ENCODE results near the gene HSPG2. TPM values are rescaled to one million over a fixed set of nuclear protein-coding genes. Genes with fewer than 3 reads are reported as not detected.

HSPG2 gene
- total and polyA plus RNA-seq, 5 donors from 2014 or later: 0.05 to 3.2 (median 0.17) TPM; not detected in 1

DNA sequence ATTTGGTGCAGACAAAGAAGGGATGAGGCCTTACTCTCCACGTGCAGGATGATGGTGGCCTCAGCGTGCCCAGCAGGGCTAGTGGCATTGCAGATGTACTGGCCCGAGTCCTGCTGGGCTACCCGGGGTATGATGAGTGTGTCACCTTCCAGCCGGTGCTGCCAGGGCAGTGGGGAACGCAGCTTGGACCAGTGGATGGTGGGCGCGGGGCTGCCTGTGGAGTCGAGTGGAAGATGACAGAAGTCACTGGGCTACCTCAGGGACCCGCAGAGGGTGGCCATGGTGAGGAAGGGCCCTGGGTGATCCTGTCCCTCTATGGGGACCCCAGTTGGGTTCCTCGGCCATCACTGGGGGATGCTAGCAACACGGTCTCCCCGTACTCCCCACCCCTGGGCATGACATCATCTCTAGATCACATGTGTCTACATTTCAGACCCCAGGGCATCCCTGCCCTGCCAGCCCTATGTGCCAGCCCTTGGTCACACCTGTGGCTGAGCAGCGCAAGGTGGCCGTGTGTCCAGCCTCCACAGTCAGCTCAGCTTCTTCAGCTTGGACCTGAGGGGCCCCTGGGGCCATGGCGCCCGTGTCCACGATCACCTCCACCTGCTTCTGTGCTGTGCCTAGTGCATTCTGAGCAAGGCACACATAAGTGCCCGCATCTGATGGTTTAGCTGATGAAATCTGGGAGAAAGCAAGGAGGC, 97.6 kb downstream of the HSPG2 start:
- H3K27me3 ChIP-seq (ENCODE audit: control insufficient read depth, insufficient read depth, low read length): no peaks in the 10 kb centered on the region
- H3K4me1 ChIP-seq (ENCODE audit: control insufficient read depth, insufficient read depth, low read length, poor library complexity, severe bottlenecking): no peaks in the 10 kb centered on the region
- no peak for ATAC-seq (ENCODE audit: low read depth in 2 of 2)
- no peak overlapping the region for H3K27ac ChIP-seq (ENCODE audit: insufficient read depth, low read length, poor library complexity, severe bottlenecking)
- H3K4me3 Mint-ChIP-seq: no peak overlapping the region
- H3K27me3 Mint-ChIP-seq: no peaks in the 10 kb centered on the region
- DNase-seq: no peak
- H3K4me3 ChIP-seq (ENCODE audit: low read depth, low read length): no peak overlapping the region
- H3K36me3 ChIP-seq (ENCODE audit: control insufficient read depth, insufficient read depth, low read length): no peaks in the 10 kb centered on the region
- no peaks in the 10 kb centered on the region for H3K4me1 Mint-ChIP-seq
- peaks cover 0 to 4% (median 2%) of the 10 kb centered on the region in 7 donors for H3K9me3 Mint-ChIP-seq
- no peaks in the 10 kb centered on the region for H3K9me3 ChIP-seq (ENCODE audit: control insufficient read depth in 2 of 2, low read length in 2 of 2)
- H3K36me3 Mint-ChIP-seq: peaks cover 5% of the 10 kb centered on the region
- no peak overlapping the region for H3K27ac Mint-ChIP-seq

DNA sequence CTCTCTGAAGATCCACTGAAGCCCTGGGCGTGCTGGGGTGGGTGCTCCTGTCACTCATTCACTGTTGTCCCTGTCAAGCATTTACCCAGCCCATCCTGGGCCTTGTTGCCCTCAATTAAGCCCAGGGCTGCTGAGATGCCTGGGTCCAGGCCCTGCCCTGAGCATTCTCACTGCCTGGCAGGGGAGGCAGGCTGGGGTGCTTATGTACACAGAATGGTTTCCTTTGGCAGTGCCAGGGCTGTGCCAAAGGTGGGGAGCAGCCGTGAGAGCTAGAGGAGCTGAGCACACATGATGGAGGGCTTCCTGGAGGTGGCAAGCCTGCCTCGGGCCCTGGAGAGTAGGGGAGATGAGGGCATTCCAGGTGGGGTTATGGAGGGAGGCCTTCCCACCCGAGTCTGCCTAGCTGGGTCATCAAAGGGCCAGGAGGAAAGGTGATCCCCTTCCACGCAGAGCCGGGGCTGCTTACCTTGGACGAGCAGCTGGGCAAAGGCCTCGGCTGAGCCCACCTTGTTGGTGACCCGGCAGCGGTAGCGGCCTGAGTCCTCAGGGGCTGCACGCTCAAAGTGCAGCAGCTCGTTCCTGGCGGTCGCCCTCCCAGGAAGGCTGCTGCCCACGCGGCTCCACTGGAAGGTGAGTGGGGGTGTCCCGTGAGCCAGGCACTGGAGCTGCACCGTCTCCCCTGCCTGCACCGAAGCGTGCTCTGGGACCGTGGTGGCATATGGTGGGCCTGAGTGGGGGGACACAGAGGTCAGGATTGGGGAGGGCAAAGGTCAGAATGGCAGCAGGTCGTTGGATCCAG, 98.6 kb downstream of the HSPG2 start:
- Histone ChIP-seq H3K27ac (ENCODE audit: insufficient read depth, low read length, poor library complexity, severe bottlenecking) (no peak overlapping the region), H3K9me3 (ENCODE audit: control insufficient read depth in 2 of 2, low read length in 2 of 2) (peaks cover 0 to 8% of the 10 kb centered on the region in 2 experiments), H3K4me3 (ENCODE audit: low read depth, low read length) (no peak overlapping the region), H3K4me1 (ENCODE audit: control insufficient read depth, insufficient read depth, low read length, poor library complexity, severe bottlenecking) (no peaks in the 10 kb centered on the region), H3K27me3 (ENCODE audit: control insufficient read depth, insufficient read depth, low read length) (no peaks in the 10 kb centered on the region), H3K36me3 (ENCODE audit: control insufficient read depth, insufficient read depth, low read length) (no peaks in the 10 kb centered on the region)
- Mint-ChIP-seq H3K27ac (peak overlapping the region in 1 of 3 donors; percentile 87), H3K27me3 (no peaks in the 10 kb centered on the region), H3K4me1 (no peaks in the 10 kb centered on the region), H3K36me3 (peaks cover 9% of the 10 kb centered on the region), H3K4me3 (no peak overlapping the region), H3K9me3 (peaks cover 0 to 10% (median 3%) of the 10 kb centered on the region in 7 donors)
- no peak for DNase-seq
- ATAC-seq (ENCODE audit: low read depth in 2 of 2): no peak

- Histone ChIP-seq H3K4me3 (ENCODE audit: low read depth, low read length) (no peak overlapping the region), H3K27ac (ENCODE audit: insufficient read depth, low read length, poor library complexity, severe bottlenecking) (no peak overlapping the region), H3K27me3 (ENCODE audit: control insufficient read depth, insufficient read depth, low read length) (no peaks in the 10 kb centered on the region), H3K9me3 (ENCODE audit: control insufficient read depth in 2 of 2, low read length in 2 of 2) (peaks cover 0 to 8% of the 10 kb centered on the region in 2 experiments), H3K36me3 (ENCODE audit: control insufficient read depth, insufficient read depth, low read length) (no peaks in the 10 kb centered on the region), H3K4me1 (ENCODE audit: control insufficient read depth, insufficient read depth, low read length, poor library complexity, severe bottlenecking) (no peaks in the 10 kb centered on the region)
- Mint-ChIP-seq H3K4me1 (no peaks in the 10 kb centered on the region), H3K27me3 (no peaks in the 10 kb centered on the region), H3K4me3 (no peak overlapping the region), H3K9me3 (peaks cover 0 to 14% (median 4%) of the 10 kb centered on the region in 7 donors), H3K36me3 (peaks cover 13% of the 10 kb centered on the region), H3K27ac (no peak overlapping the region)
- ATAC-seq (ENCODE audit: low read depth in 2 of 2) (no peak), DNase-seq (no peak)
These were observed 99.6 kb downstream of the HSPG2 start for GRCh38 chr1:21837476-21837875.

- Histone ChIP-seq H3K4me3 (ENCODE audit: low read depth, low read length) (no peak overlapping the region), H3K27ac (ENCODE audit: insufficient read depth, low read length, poor library complexity, severe bottlenecking) (no peak overlapping the region), H3K4me1 (ENCODE audit: control insufficient read depth, insufficient read depth, low read length, poor library complexity, severe bottlenecking) (no peaks in the 10 kb centered on the region), H3K9me3 (ENCODE audit: control insufficient read depth in 2 of 2, low read length in 2 of 2) (peaks cover 0 to 8% of the 10 kb centered on the region in 2 experiments), H3K36me3 (ENCODE audit: control insufficient read depth, insufficient read depth, low read length) (no peaks in the 10 kb centered on the region), H3K27me3 (ENCODE audit: control insufficient read depth, insufficient read depth, low read length) (no peaks in the 10 kb centered on the region)
- ATAC-seq (ENCODE audit: low read depth in 2 of 2) (no peak), DNase-seq (no peak)
- Mint-ChIP-seq H3K27ac (no peak overlapping the region), H3K36me3 (peaks cover 13% of the 10 kb centered on the region), H3K27me3 (no peaks in the 10 kb centered on the region), H3K9me3 (peaks cover 0 to 14% (median 4%) of the 10 kb centered on the region in 7 donors), H3K4me1 (no peaks in the 10 kb centered on the region), H3K4me3 (no peak overlapping the region)
These were observed 100.4 kb downstream of the HSPG2 start for GRCh38 chr1:21836729-21837128.

- Histone ChIP-seq H3K27ac (ENCODE audit: insufficient read depth, low read length, poor library complexity, severe bottlenecking) (no peak overlapping the region), H3K9me3 (ENCODE audit: control insufficient read depth in 2 of 2, low read length in 2 of 2) (peaks cover 0 to 8% of the 10 kb centered on the region in 2 experiments), H3K4me1 (ENCODE audit: control insufficient read depth, insufficient read depth, low read length, poor library complexity, severe bottlenecking) (no peaks in the 10 kb centered on the region), H3K4me3 (ENCODE audit: low read depth, low read length) (no peak overlapping the region), H3K27me3 (ENCODE audit: control insufficient read depth, insufficient read depth, low read length) (no peaks in the 10 kb centered on the region), H3K36me3 (ENCODE audit: control insufficient read depth, insufficient read depth, low read length) (no peaks in the 10 kb centered on the region)
- Mint-ChIP-seq H3K27ac (no peak overlapping the region), H3K36me3 (peaks cover 13% of the 10 kb centered on the region), H3K4me3 (no peak overlapping the region), H3K9me3 (peaks cover 0 to 14% (median 4%) of the 10 kb centered on the region in 7 donors), H3K27me3 (no peaks in the 10 kb centered on the region), H3K4me1 (no peaks in the 10 kb centered on the region)
- no peak for DNase-seq
- ATAC-seq (ENCODE audit: low read depth in 2 of 2): no peak
These were observed 101.1 kb downstream of the HSPG2 start for GRCh38 chr1:21836010-21836409.

GRCh38 chr1:21834666-21835065, 102.4 kb downstream of the HSPG2 start:
- Mint-ChIP-seq H3K27ac (no peak overlapping the region), H3K9me3 (peaks cover 0 to 14% (median 4%) of the 10 kb centered on the region in 7 donors), H3K4me1 (no peaks in the 10 kb centered on the region), H3K4me3 (no peak overlapping the region), H3K36me3 (peaks cover 13% of the 10 kb centered on the region), H3K27me3 (no peaks in the 10 kb centered on the region)
- no peak for DNase-seq
- Histone ChIP-seq H3K4me1 (ENCODE audit: control insufficient read depth, insufficient read depth, low read length, poor library complexity, severe bottlenecking) (no peaks in the 10 kb centered on the region), H3K4me3 (ENCODE audit: low read depth, low read length) (no peak overlapping the region), H3K36me3 (ENCODE audit: control insufficient read depth, insufficient read depth, low read length) (no peaks in the 10 kb centered on the region), H3K9me3 (ENCODE audit: control insufficient read depth in 2 of 2, low read length in 2 of 2) (peaks cover 0 to 8% of the 10 kb centered on the region in 2 experiments), H3K27ac (ENCODE audit: insufficient read depth, low read length, poor library complexity, severe bottlenecking) (no peak overlapping the region), H3K27me3 (ENCODE audit: control insufficient read depth, insufficient read depth, low read length) (no peaks in the 10 kb centered on the region)
- no peak for ATAC-seq (ENCODE audit: low read depth in 2 of 2)

DNA sequence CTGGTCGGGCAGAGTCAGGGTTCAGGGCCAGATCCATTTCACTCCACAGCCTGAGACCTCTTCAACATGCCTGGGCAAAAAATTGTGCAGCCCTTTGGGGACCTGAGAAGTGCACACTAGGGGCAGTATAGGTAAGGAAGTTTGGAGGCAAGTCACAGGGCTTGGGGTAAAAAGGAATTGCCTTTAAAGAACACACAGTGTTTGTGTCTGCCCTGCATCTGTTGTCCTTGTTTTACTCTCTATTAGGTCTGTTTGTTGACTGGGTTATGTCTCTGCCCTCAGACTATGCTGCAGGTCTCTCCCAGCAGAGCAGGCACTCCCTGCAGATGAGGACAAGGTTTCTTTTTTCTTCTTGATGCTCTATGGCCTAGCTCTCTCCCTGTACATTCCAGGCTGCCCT, 103.0 kb downstream of the HSPG2 start:
- Mint-ChIP-seq H3K36me3 (peaks cover 13% of the 10 kb centered on the region), H3K27me3 (no peaks in the 10 kb centered on the region), H3K4me1 (no peaks in the 10 kb centered on the region), H3K9me3 (peaks cover 0 to 14% (median 4%) of the 10 kb centered on the region in 7 donors), H3K4me3 (no peak overlapping the region), H3K27ac (peak overlapping the region in 1 of 3 donors; percentile 49)
- Histone ChIP-seq H3K4me3 (ENCODE audit: low read depth, low read length) (no peak overlapping the region), H3K4me1 (ENCODE audit: control insufficient read depth, insufficient read depth, low read length, poor library complexity, severe bottlenecking) (no peaks in the 10 kb centered on the region), H3K36me3 (ENCODE audit: control insufficient read depth, insufficient read depth, low read length) (no peaks in the 10 kb centered on the region), H3K27me3 (ENCODE audit: control insufficient read depth, insufficient read depth, low read length) (no peaks in the 10 kb centered on the region), H3K9me3 (ENCODE audit: control insufficient read depth in 2 of 2, low read length in 2 of 2) (peaks cover 0 to 8% of the 10 kb centered on the region in 2 experiments), H3K27ac (ENCODE audit: insufficient read depth, low read length, poor library complexity, severe bottlenecking) (no peak overlapping the region)
- ATAC-seq (ENCODE audit: low read depth in 2 of 2) (no peak), DNase-seq (peak in 1 of 3 donors; percentile 13)
